Neural cell (in vitro differentiated cells): Measurements from ENCODE around the gene CFAP221.

Source experiments
- CTCF ChIP-seq: fragments of 450-650 bp; IDR thresholded peaks from 2 replicates; pipeline ENCODE4 v1.5.1; 2014; ENCODE audit warnings: antibody characterized with exemption, mild to moderate bottlenecking, moderate library complexity; ENCODE audit not compliant: poor library complexity, severe bottlenecking
- EP300 ChIP-seq: fragments of 450-650 bp; conservative IDR thresholded peaks from 2 replicates; pipeline ENCODE4 v1.6.1; 2014; ENCODE audit warnings: antibody characterized with exemption, mild to moderate bottlenecking, moderate library complexity; ENCODE audit not compliant: poor library complexity, severe bottlenecking
- EZH2 ChIP-seq: fragments of 200-600, 300-800 bp; shearing (Covaris generic), sonication (generic); IDR thresholded peaks from 2 replicates; pipeline ENCODE4 v1.6.1; 2014; ENCODE audit warnings: antibody characterized with exemption, low read length, borderline replicate concordance, mild to moderate bottlenecking; ENCODE audit not compliant: insufficient read depth, poor library complexity, severe bottlenecking
- POLR2AphosphoS5 ChIP-seq: IDR thresholded peaks from 2 replicates; pipeline ENCODE4 v1.6.1; 2012
- REST ChIP-seq: IDR thresholded peaks from 2 replicates; pipeline ENCODE4 v1.6.1; 2012; ENCODE audit warnings: borderline replicate concordance

GRCh38 chr2:119550856-119551255 lies 6.6 kb downstream of the CFAP221 start:
- TF ChIP-seq CTCF (no peak), REST (no peak), POLR2AphosphoS5 (no peak), EP300 (no peak), EZH2 (no peak)
